HG03457 (cell line): ENCODE results near the gene FLT1.

Experiments used
- ATAC-seq: cut with Tn5 transposase; IDR thresholded peaks from one replicate; pipeline ENCODE4 v1.9.1; 2021; ENCODE audit warnings: moderate number of reproducible peaks; ENCODE audit not compliant: unreplicated experiment

Gene FLT1

GRCh38 chr13:28529836-28530235 is 34.9 kb upstream of the FLT1 start:
- no peak for ATAC-seq

- no peak for ATAC-seq
These were observed 33.9 kb upstream of the FLT1 start for GRCh38 chr13:28528848-28529247.

- ATAC-seq: no peak
These were observed 33.5 kb upstream of the FLT1 start for GRCh38 chr13:28528388-28528787.

GRCh38 chr13:28527629-28528028 is 32.7 kb upstream of the FLT1 start:
- no peak for ATAC-seq

- ATAC-seq: no peak
These were observed 31.9 kb upstream of the FLT1 start for GRCh38 chr13:28526876-28527275.

GRCh38 chr13:28522871-28523270 is 27.9 kb upstream of the FLT1 start:
- no peak for ATAC-seq

- no peak for ATAC-seq
These were observed 18.8 kb upstream of the FLT1 start for GRCh38 chr13:28513745-28514144.

GRCh38 chr13:28510542-28510941 is 15.6 kb upstream of the FLT1 start:
- ATAC-seq: no peak

GRCh38 chr13:28510066-28510465 is 15.1 kb upstream of the FLT1 start:
- ATAC-seq: no peak

GRCh38 chr13:28505543-28506135 is 10.7 kb upstream of the FLT1 start:
- no peak for ATAC-seq

GRCh38 chr13:28503182-28503967 is 8.4 kb upstream of the FLT1 start:
- no peak for ATAC-seq

GRCh38 chr13:28501547-28501946 is 6.6 kb upstream of the FLT1 start:
- no peak for ATAC-seq

GRCh38 chr13:28499609-28500008 is 4.7 kb upstream of the FLT1 start:
- no peak for ATAC-seq

GRCh38 chr13:28498481-28499115 is 3.7 kb upstream of the FLT1 start:
- ATAC-seq: no peak

GRCh38 chr13:28497143-28497876 is 2.4 kb upstream of the FLT1 start:
- ATAC-seq: no peak

GRCh38 chr13:28496188-28496564 is 1.2 kb upstream of the FLT1 start:
- ATAC-seq: no peak

- ATAC-seq: no peak
These were observed 735 bp upstream of the FLT1 start for GRCh38 chr13:28495538-28496187.

GRCh38 chr13:28494504-28494777 is 487 bp downstream of the FLT1 start:
- ATAC-seq: no peak

GRCh38 chr13:28493740-28494503 is 1.0 kb downstream of the FLT1 start:
- ATAC-seq: no peak

GRCh38 chr13:28492569-28493367 is 2.2 kb downstream of the FLT1 start:
- ATAC-seq: no peak
